Measurements from ENCODE around the gene FBN3.

DNA sequence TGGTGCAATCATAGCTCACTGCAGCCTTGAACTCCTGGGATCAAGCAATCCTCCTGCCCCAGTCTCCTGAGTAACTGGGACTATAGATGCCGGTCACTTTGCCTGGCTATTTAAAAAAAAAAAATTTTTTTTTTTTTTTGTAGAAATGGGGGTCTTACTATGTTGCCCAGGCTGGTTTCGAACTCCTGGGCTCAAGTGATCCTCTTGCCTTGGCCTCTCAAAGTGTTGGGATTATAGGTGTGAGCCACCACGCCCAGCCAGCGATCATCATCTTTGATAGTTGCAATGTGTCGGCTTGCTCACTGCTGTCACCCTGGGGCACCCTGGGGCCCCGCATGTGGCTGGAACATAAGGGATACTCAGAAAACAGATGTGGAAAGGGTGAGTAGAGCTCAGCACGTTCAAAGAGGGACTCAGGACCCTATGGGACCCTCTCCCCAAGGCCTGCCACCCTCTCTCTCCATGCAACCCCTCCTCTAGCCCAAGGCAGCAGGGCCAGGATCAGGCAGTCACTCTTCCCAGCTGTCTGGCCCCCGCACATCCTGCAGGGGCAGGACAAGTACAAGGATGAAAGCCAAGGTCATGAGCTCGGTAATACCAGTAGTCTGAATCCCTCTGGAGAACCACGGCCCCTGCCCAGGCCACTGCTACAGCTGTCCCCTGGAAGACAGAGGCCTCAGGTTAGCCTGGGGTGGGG is 103.4 kb downstream of the FBN3 start:
- TF ChIP-seq CTCF (IDR thresholded peaks at IDR 0.05) = no peak
- no peak for TF ChIP-seq POLR2A (IDR thresholded peaks at IDR 0.05)

All from testis (tissue), 2 donors.